Thyroid gland (tissue), 4 donors: ENCODE results near the gene ADAMTS6.

ENCODE experiments used
- CTCF ChIP-seq, 6 experiments: fragments of 200-600 bp in 3 of 6; fragments of 450-650 bp in 3 of 6; sonication (generic) in 3 of 6; IDR thresholded peaks; one replicate each; pipeline ENCODE4 v1.5.1; 2016 to 2019; ENCODE audit warnings: antibody characterized with exemption in 6 of 6, mild to moderate bottlenecking in 2 of 6, inconsistent platforms in 1 of 6, moderate library complexity in 1 of 6
- POLR2A ChIP-seq, 2 donors: fragments of 450-650 bp; IDR thresholded peaks; one replicate each; pipeline ENCODE4 v1.6.1; 2017; ENCODE audit warnings: antibody characterized with exemption in 2 of 2, mild to moderate bottlenecking in 2 of 2, moderate library complexity in 1 of 2

GRCh38 chr5:65268525-65268924 is 213.2 kb downstream of the ADAMTS6 start:
- TF ChIP-seq POLR2A (IDR thresholded peaks at IDR 0.05), result no peak
- no peak for TF ChIP-seq CTCF (IDR thresholded peaks at IDR 0.05)
